ACC112 (cell line): ENCODE measurements around the gene AMMECR1L.
A peak's percentile ranks its signal among the peaks of the same experiment; 100 is the strongest.
"Not testable (repeated sequence)": the region's sequence is repeated elsewhere in the genome, so short reads cannot be mapped to it uniquely, and the experiment has no call there.

Experiments
- H2AFZ ChIP-seq: fragments of 200-600 bp; sonication (generic); one replicate; pipeline ENCODE4 v1.6.0; 2017; ENCODE audit warnings: antibody characterized with exemption, low read length; ENCODE audit not compliant: unreplicated experiment
- H3K27ac ChIP-seq: fragments of 200-600 bp; sonication (generic); 2 replicates; pipeline ENCODE4 v1.5.1; 2014; ENCODE audit warnings: low read depth, mild to moderate bottlenecking, antibody characterized with exemption, low read length, moderate library complexity
- H3K27me3 ChIP-seq: fragments of 200-600 bp; sonication (generic); 2 replicates; pipeline ENCODE4 v1.6.1; 2014; ENCODE audit warnings: mild to moderate bottlenecking, antibody characterized with exemption, low read length, moderate library complexity, mixed read lengths; ENCODE audit not compliant: insufficient read depth
- H3K36me3 ChIP-seq: fragments of 200-600 bp; sonication (generic); 2 replicates; pipeline ENCODE4 v1.6.1; 2016; ENCODE audit warnings: mild to moderate bottlenecking, antibody characterized with exemption, low read length, moderate library complexity, mixed read lengths; ENCODE audit not compliant: insufficient read depth
- H3K4me1 ChIP-seq: fragments of 200-600 bp; sonication (generic); one replicate; pipeline ENCODE4 v1.6.1; 2016; ENCODE audit warnings: low read length, mixed read lengths; ENCODE audit not compliant: insufficient read depth, unreplicated experiment, control insufficient read depth
- H3K4me3 ChIP-seq: fragments of 200-600 bp; sonication (generic); 2 replicates; pipeline ENCODE4 v1.5.1; 2014; ENCODE audit warnings: mild to moderate bottlenecking, low read depth, low read length
- H3K79me2 ChIP-seq: fragments of 200-600 bp; sonication (generic); one replicate; pipeline ENCODE4 v1.6.0; 2016; ENCODE audit warnings: low read length; ENCODE audit not compliant: control insufficient read depth, unreplicated experiment, insufficient read depth

The AMMECR1L gene

DNA sequence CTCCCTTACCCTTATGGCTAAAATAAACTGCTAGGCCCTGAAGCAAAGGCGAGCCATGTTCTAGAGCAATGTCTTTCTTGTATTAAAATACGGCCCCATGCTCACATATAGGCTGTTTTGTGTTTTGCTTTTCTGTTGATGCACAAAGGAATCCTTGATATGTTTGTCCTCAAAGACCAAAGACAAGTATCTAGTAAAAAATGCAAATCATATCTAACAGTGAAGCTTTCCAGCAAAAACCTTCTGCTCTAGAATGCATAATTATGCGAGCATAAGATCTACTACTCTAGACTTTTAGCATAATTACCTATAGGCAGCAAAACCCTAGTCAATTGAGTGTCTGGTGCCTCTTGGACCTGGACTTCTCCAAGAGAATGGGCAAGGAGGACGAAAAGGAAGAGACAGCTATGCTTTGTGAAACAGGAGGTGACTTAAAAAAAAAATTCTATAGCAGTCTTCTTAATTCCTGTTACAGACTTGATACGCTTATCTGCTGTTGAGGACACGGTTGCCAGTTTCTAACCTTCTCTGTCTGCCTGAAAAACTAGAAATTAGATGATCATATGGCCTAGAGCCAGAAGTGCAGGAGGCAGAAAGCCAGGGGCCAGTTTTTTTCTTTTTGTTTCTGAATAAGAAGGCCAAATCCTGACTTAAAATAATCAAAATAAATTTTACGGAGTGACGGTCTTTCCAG is 1.5 kb upstream of the AMMECR1L start:
- H3K79me2 ChIP-seq: peaks cover 48% of the 10 kb centered on the region
- no peak overlapping the region for H2AFZ ChIP-seq
- peak overlapping the region; percentile 20; the same call in 1 of the 2 replicates for H3K27ac ChIP-seq

DNA sequence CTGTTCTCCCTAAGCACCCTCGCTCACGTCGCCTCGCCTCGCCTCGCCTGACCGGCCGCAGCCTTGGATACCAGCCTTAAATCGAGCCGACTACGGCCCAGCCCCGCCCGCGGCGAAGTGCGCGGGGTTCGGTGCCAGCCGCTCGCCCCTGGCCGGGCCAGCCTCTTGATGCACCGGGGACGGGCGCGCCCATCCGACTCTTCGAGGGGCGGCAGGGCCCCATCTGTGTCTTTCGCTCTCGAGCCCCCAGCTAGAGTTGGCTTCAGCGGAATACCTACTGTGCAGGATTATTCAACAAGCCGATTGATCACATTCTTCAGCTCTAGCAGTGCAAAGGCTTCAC is 808 bp upstream of the AMMECR1L start:
- Histone ChIP-seq H3K4me1 (peaks cover 18% of the 10 kb centered on the region), H3K27ac (peak overlapping the region; percentile 70), H3K36me3 (peaks cover 12% of the 10 kb centered on the region), H2AFZ (peak overlapping the region; percentile 9), H3K4me3 (peak overlapping the region; percentile 78), H3K79me2 (peaks cover 55% of the 10 kb centered on the region)
- not testable (repeated sequence) for H3K27me3 ChIP-seq

More for the DNA sequence above, 1.5 kb upstream of the AMMECR1L start:
- Histone ChIP-seq H3K27me3 (no peaks in the 10 kb centered on the region), H3K36me3 (peaks cover 7% of the 10 kb centered on the region), H3K4me1 (peaks cover 18% of the 10 kb centered on the region), H3K4me3 (peak overlapping the region; percentile 78)

DNA sequence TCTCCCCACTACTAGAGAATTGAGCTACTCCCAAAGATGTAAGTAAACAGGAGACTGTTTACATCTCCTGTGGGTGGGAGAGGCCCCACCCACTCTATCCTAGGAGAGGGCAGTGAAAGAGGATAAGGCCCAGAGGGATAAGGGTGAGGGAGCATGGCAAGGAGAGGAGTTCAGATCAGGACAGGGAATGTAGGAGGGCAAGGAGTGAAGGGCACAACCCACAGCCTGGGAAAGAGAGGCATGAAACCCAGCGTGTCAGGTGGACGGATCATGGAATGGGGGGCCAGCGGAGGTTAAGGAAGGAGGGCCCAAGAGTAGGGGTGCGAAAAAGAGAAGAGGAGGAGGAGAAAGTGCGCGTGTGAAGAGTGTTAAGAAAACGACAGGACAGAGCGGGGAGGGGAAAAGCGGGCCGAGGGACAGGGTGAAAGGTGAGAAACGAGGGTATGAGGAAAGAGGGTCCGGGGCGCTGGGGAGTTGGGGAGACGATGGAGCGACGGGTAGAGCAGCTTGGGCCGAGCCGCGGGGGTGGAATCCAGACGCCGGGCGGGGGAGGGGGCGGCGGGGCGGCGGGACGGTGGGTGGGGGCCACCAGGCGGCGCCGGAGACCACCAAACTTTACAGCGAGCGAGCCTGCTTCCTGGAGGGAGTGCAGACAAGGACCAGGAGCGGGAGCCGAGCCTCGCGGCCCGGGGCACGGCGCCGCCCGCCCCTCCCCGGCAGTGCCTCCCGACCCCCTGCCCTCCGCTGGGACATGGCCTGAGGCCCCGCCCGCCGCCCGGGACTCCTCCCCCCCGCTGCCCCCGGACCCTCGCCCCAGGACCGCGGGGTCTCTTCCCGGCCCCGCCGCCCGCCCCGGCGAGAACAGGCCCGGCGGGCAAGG is 655 bp downstream of the AMMECR1L start:
- H2AFZ ChIP-seq, H3K27me3 ChIP-seq: not testable (repeated sequence)
- Histone ChIP-seq H3K4me3 (peak overlapping the region; percentile 87), H3K27ac (peak overlapping the region; percentile 91), H3K79me2 (peaks cover 69% of the 10 kb centered on the region), H3K36me3 (peaks cover 21% of the 10 kb centered on the region), H3K4me1 (peaks cover 18% of the 10 kb centered on the region)

DNA sequence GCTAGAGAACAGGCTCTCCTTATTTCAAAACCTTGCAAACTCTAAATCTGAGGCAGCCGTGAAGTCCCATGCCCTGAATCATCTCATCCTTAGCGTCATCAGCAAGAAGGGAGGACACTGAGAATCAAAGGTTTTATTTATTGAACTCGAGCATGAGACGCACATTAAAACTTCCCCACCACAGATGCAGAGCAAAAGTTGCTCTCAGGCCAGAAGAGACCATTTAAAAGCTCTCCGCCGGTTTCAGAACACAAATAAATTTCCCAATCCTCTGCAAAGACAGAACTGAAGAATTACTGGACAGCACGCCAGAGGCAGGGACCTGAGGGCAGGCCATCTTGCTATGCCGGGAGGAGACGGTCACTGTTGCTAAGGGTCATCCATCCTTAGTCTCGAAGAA is 1.3 kb downstream of the AMMECR1L start:
- H3K4me3 ChIP-seq: peak overlapping the region; percentile 87
- H3K79me2 ChIP-seq: peaks cover 76% of the 10 kb centered on the region
- no peaks in the 10 kb centered on the region for H3K27me3 ChIP-seq
- H3K36me3 ChIP-seq: peaks cover 26% of the 10 kb centered on the region
- H2AFZ ChIP-seq: no peak overlapping the region
- peaks cover 18% of the 10 kb centered on the region for H3K4me1 ChIP-seq
- H3K27ac ChIP-seq: peak overlapping the region; percentile 91

DNA sequence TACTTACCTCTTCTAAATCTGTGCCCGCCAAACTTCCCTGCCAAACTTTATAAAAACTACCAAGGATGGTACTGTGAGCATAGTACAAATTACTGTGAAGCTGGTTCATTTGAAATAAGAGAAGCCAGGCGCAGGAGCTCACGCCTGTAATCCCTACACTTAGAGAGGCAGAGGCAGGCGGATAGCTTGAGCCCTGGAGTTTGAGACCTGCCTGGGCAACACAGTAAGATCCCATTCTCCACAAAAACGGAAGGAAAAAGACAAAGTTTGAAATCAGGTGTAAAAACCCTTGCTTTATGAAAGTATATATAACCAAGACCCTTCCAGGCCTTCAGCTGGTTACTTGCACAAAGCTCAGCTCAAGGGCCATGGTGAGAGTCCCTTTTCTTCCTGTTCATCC is 5.9 kb downstream of the AMMECR1L start:
- Histone ChIP-seq H3K27me3 (no peaks in the 10 kb centered on the region), H2AFZ (no peak overlapping the region), H3K27ac (no peak overlapping the region), H3K4me1 (peaks cover 9% of the 10 kb centered on the region), H3K4me3 (no peak overlapping the region), H3K79me2 (peaks cover 94% of the 10 kb centered on the region), H3K36me3 (peaks cover 26% of the 10 kb centered on the region)

DNA sequence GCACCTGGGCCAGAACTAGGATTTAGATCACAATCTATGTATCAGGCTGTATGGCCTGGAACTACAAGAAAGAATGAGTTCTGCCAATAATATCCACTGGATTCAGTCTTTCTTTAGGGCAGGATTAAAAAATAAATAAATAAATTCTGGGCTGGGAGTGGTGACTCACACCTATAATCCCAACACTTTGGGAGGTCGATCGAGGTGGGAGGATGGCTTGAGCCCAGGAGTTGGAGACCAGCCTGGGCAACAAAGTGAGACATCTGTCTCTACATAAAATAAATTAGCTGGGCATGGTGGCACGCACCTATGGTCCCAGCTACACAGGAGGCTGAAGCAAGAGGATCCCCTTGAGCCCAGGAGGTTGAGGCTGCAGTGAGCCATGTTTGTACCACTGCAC is 8.1 kb downstream of the AMMECR1L start:
- H3K27me3 ChIP-seq: no peaks in the 10 kb centered on the region
- H3K4me1 ChIP-seq: no peaks in the 10 kb centered on the region
- H3K27ac ChIP-seq: no peak overlapping the region
- H3K4me3 ChIP-seq: no peak overlapping the region
- peaks cover 91% of the 10 kb centered on the region for H3K79me2 ChIP-seq
- H2AFZ ChIP-seq: no peak overlapping the region
- peaks cover 22% of the 10 kb centered on the region for H3K36me3 ChIP-seq

DNA sequence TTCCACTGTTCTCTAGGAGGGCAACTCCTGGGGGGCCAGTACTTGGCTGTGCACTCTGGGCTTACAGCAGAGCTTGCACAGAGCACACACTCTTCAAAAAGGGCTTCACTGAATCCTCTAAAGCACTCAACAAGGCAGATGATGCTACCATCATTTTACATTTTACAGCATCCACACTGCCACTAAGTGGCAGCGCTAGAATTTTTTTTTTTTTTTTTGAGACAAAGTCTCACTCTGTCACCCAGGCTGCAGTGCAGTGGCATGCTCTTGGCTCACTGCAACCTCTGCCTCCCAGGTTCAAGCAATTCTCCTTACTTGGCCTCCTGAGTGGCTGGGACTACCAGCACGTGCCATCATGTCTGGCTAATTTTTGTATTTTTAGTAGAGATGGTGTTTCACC is 8.6 kb downstream of the AMMECR1L start:
- peaks cover 22% of the 10 kb centered on the region for H3K36me3 ChIP-seq
- H3K79me2 ChIP-seq: peaks cover 90% of the 10 kb centered on the region
- H3K27me3 ChIP-seq: no peaks in the 10 kb centered on the region
- H2AFZ ChIP-seq: no peak overlapping the region
- no peaks in the 10 kb centered on the region for H3K4me1 ChIP-seq
- H3K4me3 ChIP-seq: no peak overlapping the region
- H3K27ac ChIP-seq: no peak overlapping the region

DNA sequence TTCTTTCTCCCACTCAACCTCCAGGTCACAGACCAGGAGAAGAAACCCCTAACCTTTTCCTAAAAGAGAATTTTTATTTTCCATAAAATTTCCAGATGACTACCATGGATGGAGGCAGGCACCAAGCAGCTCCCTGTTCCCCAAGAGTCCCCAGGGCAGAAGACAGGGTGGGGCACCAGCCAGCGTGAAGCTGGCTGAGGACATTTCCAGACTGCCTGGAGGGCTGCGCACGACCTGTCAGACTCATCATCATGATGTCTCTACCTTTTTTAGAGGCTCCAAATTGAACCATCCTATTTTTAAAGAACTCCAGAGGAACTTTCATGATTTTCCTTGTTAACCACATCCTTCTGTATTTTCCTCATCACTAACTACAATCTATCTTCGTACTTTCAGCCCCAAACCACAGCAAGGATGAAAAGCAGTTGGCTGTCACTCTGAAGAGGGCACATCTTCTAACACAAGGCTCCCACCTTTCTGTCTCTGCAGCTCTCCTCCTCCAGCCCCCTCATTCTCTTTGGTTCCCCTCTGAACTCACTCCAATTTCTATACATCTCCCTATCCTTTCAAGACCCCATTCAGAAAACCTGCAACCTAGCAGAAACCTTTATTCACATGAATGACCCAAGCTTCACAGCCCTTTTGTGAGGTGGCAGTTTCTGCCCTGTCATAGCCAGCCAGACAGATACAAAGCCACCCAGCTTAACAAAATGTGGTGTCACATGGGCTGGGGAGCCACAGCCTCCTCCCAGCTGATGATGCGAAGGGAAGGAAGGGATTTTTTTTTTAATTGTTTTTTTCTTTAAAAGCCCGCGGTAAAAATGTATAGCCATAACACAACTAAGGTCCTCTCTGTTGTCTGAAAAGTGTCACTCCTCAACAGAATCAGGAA is 11.1 kb downstream of the AMMECR1L start:
- Histone ChIP-seq H2AFZ (no peak overlapping the region), H3K27ac (no peak overlapping the region), H3K27me3 (no peaks in the 10 kb centered on the region), H3K36me3 (peaks cover 10% of the 10 kb centered on the region; the same call in 1 of the 2 replicates), H3K79me2 (peaks cover 74% of the 10 kb centered on the region), H3K4me1 (no peaks in the 10 kb centered on the region), H3K4me3 (no peak overlapping the region)

DNA sequence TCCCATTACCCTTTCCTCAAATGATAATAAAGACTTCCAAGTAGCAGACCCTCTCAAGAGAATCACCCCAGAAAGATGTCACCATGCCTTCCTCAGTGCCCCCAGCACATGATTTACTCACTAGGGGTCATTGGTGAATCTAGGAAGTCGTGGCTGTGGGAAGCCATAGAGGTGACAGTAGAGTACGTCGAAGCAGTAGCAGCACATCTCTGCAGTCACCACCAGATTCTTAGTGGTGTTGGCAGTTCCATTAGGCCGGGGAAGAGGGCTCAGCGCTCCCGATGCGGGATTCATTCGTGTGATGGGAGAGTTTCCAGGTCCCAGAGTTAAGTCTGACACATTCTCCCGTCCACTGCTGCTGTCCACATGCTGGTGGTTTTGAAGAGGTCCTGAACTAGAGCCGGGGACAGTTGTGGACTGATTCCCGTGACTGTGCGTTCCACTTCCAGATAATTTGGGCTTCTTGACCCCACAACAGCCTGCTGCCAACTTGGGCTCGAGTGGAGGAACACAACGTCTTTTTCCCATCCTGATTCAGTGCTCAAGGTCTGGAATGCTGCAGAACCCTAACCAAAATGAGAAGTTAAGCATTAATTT is 12.0 kb downstream of the AMMECR1L start:
- peaks cover 66% of the 10 kb centered on the region for H3K79me2 ChIP-seq
- no peaks in the 10 kb centered on the region for H3K27me3 ChIP-seq
- no peak overlapping the region for H2AFZ ChIP-seq
- H3K36me3 ChIP-seq: peaks cover 15% of the 10 kb centered on the region; the same call in 1 of the 2 replicates
- H3K4me1 ChIP-seq: no peaks in the 10 kb centered on the region
- H3K4me3 ChIP-seq: no peak overlapping the region
- no peak overlapping the region for H3K27ac ChIP-seq

DNA sequence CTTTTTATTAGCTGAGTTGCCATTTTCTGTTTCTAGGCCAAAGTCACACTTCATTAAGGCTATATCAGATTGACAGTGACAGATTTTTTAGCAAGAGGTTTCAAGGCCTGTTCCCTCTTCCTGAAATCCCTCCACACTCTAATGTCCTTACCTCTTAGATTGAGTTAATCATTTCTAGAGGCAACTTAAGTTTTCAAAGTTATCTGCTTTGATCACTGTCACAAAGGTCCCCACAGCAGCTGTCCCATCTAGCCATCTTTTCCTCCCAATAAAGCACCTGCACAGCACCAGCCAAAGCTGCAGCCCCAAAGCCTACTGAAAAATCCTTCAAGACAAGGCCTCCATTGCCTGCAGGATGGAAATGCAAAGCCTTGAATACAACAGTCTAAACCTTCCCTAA is 13.4 kb downstream of the AMMECR1L start:
- H3K4me3 ChIP-seq: no peak overlapping the region
- H3K4me1 ChIP-seq: no peaks in the 10 kb centered on the region
- no peak overlapping the region for H3K27ac ChIP-seq
- H3K27me3 ChIP-seq: no peaks in the 10 kb centered on the region
- H3K36me3 ChIP-seq: peaks cover 20% of the 10 kb centered on the region; the same call in 1 of the 2 replicates
- peaks cover 52% of the 10 kb centered on the region for H3K79me2 ChIP-seq
- H2AFZ ChIP-seq: no peak overlapping the region
